Measurements from ENCODE around the gene COL4A4. TPM values are rescaled to one million over a fixed set of nuclear protein-coding genes. Genes with fewer than 3 reads are reported as not detected.

COL4A4 gene
- total and polyA plus RNA-seq, 2 donors (not counting 3 experiments of a cell fraction or from before 2014, with no cell fraction given) = not detected

- ChIA-PET POLR2A (no interaction called here), CTCF (interaction anchor here (1.5 kb wide), 1 partner anchor 76 kb away, joined by 4 read pairs; no protein-coding TSS in a partner anchor)
- Histone ChIP-seq H3K27me3 (ENCODE audit: control insufficient read depth in 2 of 2, insufficient read depth in 2 of 2, low read length in 2 of 2) (peaks cover 13 to 25% of the 10 kb centered on the region in 2 experiments), H3K4me1 (ENCODE audit: control insufficient read depth, extremely low read depth, insufficient read depth, low read length) (no peaks in the 10 kb centered on the region), H3K4me2 (ENCODE audit: insufficient read depth, low read length) (no peak overlapping the region), H3K27ac (ENCODE audit: insufficient read depth, low read depth, low read length) (no peak overlapping the region), H2AFZ (ENCODE audit: low read depth, low read length) (no peak overlapping the region), H3K9me1 (replicated peaks; ENCODE audit: control insufficient read depth, extremely low read depth, insufficient read depth, low read length) (no peaks in the 10 kb centered on the region), H3K9me3 (replicated peaks; ENCODE audit: control insufficient read depth, insufficient read depth, low read length) (no peaks in the 10 kb centered on the region), H3K9ac (replicated peaks; ENCODE audit: extremely low read depth, insufficient read depth, low read length) (no peak overlapping the region), H4K20me1 (replicated peaks; ENCODE audit: control insufficient read depth, extremely low read depth, insufficient read depth, low read length) (no peaks in the 10 kb centered on the region), H3K36me3 (ENCODE audit: control insufficient read depth in 2 of 2, extremely low read depth in 1 of 2, insufficient read depth in 2 of 2, low read length in 2 of 2) (no peaks in the 10 kb centered on the region), H3K4me3 (replicated peaks in 1 of 3; ENCODE audit: insufficient read depth in 1 of 3, low read depth in 1 of 3, low read length in 3 of 3) (no peak overlapping the region), H3K79me2 (ENCODE audit: control insufficient read depth, insufficient read depth, low read length) (no peaks in the 10 kb centered on the region)
- TF ChIP-seq FOS (IDR thresholded peaks at IDR 0.05; ENCODE audit: borderline replicate concordance, insufficient read depth, low read length) (no peak), JUN (IDR thresholded peaks at IDR 0.05; ENCODE audit: borderline replicate concordance, insufficient read depth, insufficient read length, low read depth) (no peak), GATA2 (IDR thresholded peaks at IDR 0.05; ENCODE audit: insufficient read depth, insufficient read length, low read depth, low read length) (no peak), MYC (IDR thresholded peaks at IDR 0.05; ENCODE audit: low read depth, low read length) (no peak), CTCF (IDR thresholded peaks at IDR 0.05; ENCODE audit: extremely low read depth in 1 of 2, insufficient read depth in 1 of 2, low read depth in 1 of 2, low read length in 2 of 2) (no peak), MAX (IDR thresholded peaks at IDR 0.05; ENCODE audit: insufficient read depth, insufficient read length) (no peak), EZH2 (IDR thresholded peaks at IDR 0.05; ENCODE audit: borderline replicate concordance, low read depth, low read length, severe bottlenecking) (no peak), POLR2AphosphoS5 (IDR thresholded peaks at IDR 0.05; ENCODE audit: insufficient read depth, low read depth, low read length) (no peak), POLR2A (IDR thresholded peaks at IDR 0.05; ENCODE audit: low read depth, low read length) (no peak)
- dilution Hi-C loops (cut with MboI; ENCODE audit: extremely low pct_ligation_motif_present, low sequenced_read_pairs) = no loop called here
- no peak for DNase-seq (ENCODE audit: low read depth, low spot score)
- no TSS peak for BruUV-seq (replicated peaks)
- FAIRE-seq = no peak
- intact Hi-C loops (cut with micrococcal nuclease) = no loop called here
These were observed 2.1 kb downstream of the COL4A4 start for GRCh38 chr2:227161947-227162346.
